GM19455 (cell line): ENCODE measurements around the gene CACNA1C.

ENCODE experiments used
- ATAC-seq: cut with Tn5 transposase; IDR thresholded peaks from one replicate; pipeline ENCODE4 v1.9.1; 2021; ENCODE audit not compliant: unreplicated experiment

Gene CACNA1C

GRCh38 chr12:2167231-2167630 lies 114.4 kb downstream of the CACNA1C start:
- ATAC-seq: no peak

GRCh38 chr12:2168808-2169207 lies 116.0 kb downstream of the CACNA1C start:
- no peak for ATAC-seq

GRCh38 chr12:2169489-2169888 lies 116.7 kb downstream of the CACNA1C start:
- no peak for ATAC-seq

GRCh38 chr12:2169940-2170339 lies 117.2 kb downstream of the CACNA1C start:
- ATAC-seq: no peak

GRCh38 chr12:2170376-2170775 lies 117.6 kb downstream of the CACNA1C start:
- ATAC-seq: no peak

GRCh38 chr12:2171672-2172426 lies 119.1 kb downstream of the CACNA1C start:
- ATAC-seq: no peak

GRCh38 chr12:2172491-2173214 lies 119.9 kb downstream of the CACNA1C start:
- no peak for ATAC-seq

GRCh38 chr12:2173971-2174370 lies 121.2 kb downstream of the CACNA1C start:
- no peak for ATAC-seq

GRCh38 chr12:2177003-2177402 lies 124.2 kb downstream of the CACNA1C start:
- no peak for ATAC-seq

GRCh38 chr12:2177751-2178150 lies 125.0 kb downstream of the CACNA1C start:
- no peak for ATAC-seq

GRCh38 chr12:2179058-2179457 lies 126.3 kb downstream of the CACNA1C start:
- ATAC-seq: no peak

GRCh38 chr12:2179953-2180736 lies 127.4 kb downstream of the CACNA1C start:
- no peak for ATAC-seq

- ATAC-seq: no peak
Observed at GRCh38 chr12:2180737-2181082, 127.9 kb downstream of the CACNA1C start.

- no peak for ATAC-seq
Observed at GRCh38 chr12:2183556-2184541, 131.1 kb downstream of the CACNA1C start.

- no peak for ATAC-seq
Observed at GRCh38 chr12:2185751-2186341, 133.1 kb downstream of the CACNA1C start.

- no peak for ATAC-seq
Observed at GRCh38 chr12:2187195-2187945, 134.6 kb downstream of the CACNA1C start.

- ATAC-seq: no peak
Observed at GRCh38 chr12:2190085-2190484, 137.3 kb downstream of the CACNA1C start.

GRCh38 chr12:2190896-2191533 lies 138.2 kb downstream of the CACNA1C start:
- no peak for ATAC-seq

- ATAC-seq: no peak
Observed at GRCh38 chr12:2191534-2192153, 138.9 kb downstream of the CACNA1C start.
